ENCODE data around the gene TRRAP.
"Not testable (repeated sequence)": the region's sequence is repeated elsewhere in the genome, so short reads cannot be mapped to it uniquely, and the experiment has no call there.

Gene TRRAP

GRCh38 chr7:98837630-98837972 is 40.7 kb upstream of the TRRAP start:
- DNase-seq (ENCODE audit: low read depth) = no peak
- no peak overlapping the region for H3K4me3 ChIP-seq (ENCODE audit: low read depth, low read length)
- no peak for TF ChIP-seq CTCF (conservative IDR thresholded peaks at IDR 0.05; ENCODE audit: low read depth, low read length)

GRCh38 chr7:98840096-98840495 is 38.2 kb upstream of the TRRAP start:
- no peak overlapping the region for H3K4me3 ChIP-seq (ENCODE audit: low read depth, low read length)
- DNase-seq (ENCODE audit: low read depth) = no peak
- TF ChIP-seq CTCF (conservative IDR thresholded peaks at IDR 0.05; ENCODE audit: low read depth, low read length) = no peak

- peak; percentile 23 for DNase-seq (ENCODE audit: low read depth)
- H3K4me3 ChIP-seq (ENCODE audit: low read depth, low read length) = no peak overlapping the region
- TF ChIP-seq CTCF (conservative IDR thresholded peaks at IDR 0.05; ENCODE audit: low read depth, low read length) = no peak
Observed at GRCh38 chr7:98840722-98841121, 37.6 kb upstream of the TRRAP start.

GRCh38 chr7:98841179-98841997 is 36.9 kb upstream of the TRRAP start:
- DNase-seq (ENCODE audit: low read depth) = peak; percentile 94
- peak; percentile 98 for TF ChIP-seq CTCF (conservative IDR thresholded peaks at IDR 0.05; ENCODE audit: low read depth, low read length)

GRCh38 chr7:98842552-98842951 is 35.8 kb upstream of the TRRAP start:
- DNase-seq (ENCODE audit: low read depth); H3K4me3 ChIP-seq (ENCODE audit: low read depth, low read length): not testable (repeated sequence)

More at GRCh38 chr7:98841179-98841997, 36.9 kb upstream of the TRRAP start:
- no peak overlapping the region for H3K4me3 ChIP-seq (ENCODE audit: low read depth, low read length)

GRCh38 chr7:98848918-98849317 is 29.4 kb upstream of the TRRAP start:
- DNase-seq (ENCODE audit: low read depth) = no peak
- H3K4me3 ChIP-seq (ENCODE audit: low read depth, low read length) = no peak overlapping the region
- no peak for TF ChIP-seq CTCF (conservative IDR thresholded peaks at IDR 0.05; ENCODE audit: low read depth, low read length)

GRCh38 chr7:98852826-98853225 is 25.5 kb upstream of the TRRAP start:
- TF ChIP-seq CTCF (conservative IDR thresholded peaks at IDR 0.05; ENCODE audit: low read depth, low read length) = no peak
- DNase-seq (ENCODE audit: low read depth) = no peak
- no peak overlapping the region for H3K4me3 ChIP-seq (ENCODE audit: low read depth, low read length)

All from choroid plexus epithelial cell (primary cell).